HG02973 (cell line): Measurements from ENCODE around the gene MSI2.

Experiments
- ATAC-seq: cut with Tn5 transposase; IDR thresholded peaks from one replicate; pipeline ENCODE4 v1.9.1; 2021; ENCODE audit warnings: moderate library complexity; ENCODE audit not compliant: unreplicated experiment

The MSI2 gene

DNA sequence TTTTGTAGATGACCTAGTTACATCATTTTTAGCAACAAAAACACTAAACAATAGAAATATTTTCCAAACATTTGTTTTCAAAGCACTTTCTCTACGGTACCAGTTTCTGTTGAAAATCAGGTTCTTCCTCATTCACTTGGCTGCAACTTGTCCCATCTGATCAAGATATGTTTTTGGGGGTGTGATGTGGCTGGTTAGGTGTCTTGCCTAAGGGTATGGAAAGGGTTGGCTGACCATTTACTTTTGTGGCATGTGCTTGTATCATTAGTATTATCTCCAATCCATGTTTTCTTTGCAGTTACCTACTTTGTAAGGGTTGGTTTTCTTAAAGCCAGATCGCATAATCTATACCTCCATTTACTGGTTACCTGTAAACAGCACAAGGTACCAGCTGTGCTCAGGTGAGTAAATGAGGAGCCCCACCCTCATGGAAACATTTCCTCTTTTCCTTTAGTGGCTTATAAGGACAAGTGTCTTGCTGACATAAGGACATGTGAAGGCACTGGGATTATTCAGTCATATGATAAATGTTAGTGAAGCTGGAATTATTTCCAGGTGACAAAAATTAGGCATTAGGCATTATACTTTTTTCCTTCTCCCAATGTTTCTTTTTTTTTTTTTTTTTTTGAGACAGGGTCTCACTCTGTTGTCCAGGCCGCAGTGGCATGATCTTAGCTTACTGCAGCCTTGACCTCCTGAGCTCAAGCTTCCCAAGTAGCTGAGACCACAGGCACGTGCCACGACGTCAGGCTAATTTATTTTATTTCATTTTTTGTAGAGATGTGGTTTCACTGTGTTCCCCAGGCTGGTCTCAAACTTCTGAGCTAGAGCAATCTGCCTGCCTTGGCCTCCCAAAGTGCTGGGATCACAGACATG is 326.8 kb downstream of the MSI2 start:
- ATAC-seq: no peak

DNA sequence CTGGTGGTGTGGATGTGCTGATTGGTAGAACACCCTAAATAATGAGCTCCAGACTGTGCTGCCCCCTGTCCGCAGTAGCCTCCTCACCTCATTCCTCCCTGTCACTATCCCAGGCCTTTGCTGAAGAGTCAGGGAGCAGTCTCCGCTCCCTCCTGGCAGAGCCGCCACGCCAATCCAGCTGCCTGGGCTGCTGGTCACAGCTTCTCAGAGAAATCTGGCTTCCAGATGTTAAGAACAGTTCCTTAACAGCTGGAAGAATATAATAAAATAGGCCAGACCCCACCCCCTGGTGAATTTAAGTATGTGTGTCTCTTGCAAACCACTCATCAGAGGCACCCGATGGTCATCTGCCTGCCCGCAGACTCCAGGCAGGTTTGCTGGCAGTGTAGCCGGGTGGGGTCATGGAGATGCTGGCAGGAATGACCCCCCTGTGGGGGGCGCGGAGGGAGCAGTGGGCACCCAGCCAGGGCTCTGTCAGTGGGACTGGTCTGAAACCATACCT is 327.8 kb downstream of the MSI2 start:
- no peak for ATAC-seq

DNA sequence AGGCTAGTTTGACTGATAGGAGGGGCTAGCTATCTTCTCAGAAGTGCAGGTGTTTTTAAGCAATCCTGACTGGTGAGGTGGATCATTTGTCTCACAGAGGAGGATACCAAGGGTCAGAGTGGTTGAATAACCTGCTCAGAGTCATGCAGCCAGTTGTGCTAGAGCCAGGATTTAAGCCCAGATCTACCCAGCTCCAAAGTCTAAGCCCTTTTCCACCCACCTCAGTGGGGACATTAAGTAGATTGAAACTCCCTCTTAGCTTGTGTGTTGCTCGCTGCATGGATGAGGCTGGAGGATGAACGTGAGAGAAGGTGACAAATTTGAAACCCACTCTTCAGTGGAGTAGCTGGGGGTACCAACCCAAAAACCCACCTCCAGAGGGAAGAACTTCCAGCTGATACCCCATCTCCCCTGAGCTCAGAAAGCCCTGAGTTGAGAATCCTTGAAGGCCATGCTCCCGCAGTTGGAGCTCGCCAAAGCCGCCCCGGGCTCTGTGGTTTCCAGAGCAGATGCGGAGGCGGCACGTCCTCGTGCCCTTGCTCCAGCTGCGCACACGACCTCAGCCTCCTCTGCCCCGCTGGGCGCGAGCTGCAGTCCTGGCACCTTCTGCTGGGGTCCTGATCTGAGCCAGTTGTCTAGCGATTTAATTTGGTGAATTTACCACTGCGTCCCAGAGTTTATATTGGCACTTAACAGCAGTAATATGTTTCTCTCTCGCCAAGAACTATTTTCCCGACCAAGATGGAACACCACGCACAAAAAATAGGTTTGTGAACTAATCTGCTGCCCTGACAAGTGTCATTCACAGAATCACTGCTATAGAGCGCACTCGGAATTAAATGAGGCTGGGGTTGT is 329.2 kb downstream of the MSI2 start:
- ATAC-seq: no peak

DNA sequence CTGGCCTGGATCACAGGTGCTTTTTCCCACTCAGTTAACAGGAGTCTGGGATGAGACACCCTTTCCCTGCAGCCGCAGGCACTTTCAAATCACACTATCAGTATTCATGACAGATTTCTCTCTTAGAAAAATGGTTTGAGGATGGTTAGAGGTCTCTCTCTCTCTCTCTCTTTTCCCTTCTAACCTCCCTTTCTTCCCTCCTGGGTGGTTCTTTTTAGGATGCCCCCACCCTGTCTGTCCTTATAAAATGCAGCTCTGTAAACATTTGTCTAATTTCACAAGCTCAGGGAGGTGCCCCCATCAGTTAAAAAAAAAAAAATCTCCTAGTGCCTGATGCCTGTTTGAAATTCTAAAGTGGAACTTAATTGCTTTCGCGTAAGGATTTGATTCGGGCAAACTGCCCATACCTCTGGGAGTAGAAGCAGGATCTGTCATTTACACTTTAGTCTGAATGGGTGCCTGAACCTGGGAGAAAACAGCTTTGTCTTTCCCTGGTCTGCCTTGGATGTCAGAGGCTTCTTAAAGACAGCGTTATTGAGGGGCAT is 329.9 kb downstream of the MSI2 start:
- no peak for ATAC-seq

DNA sequence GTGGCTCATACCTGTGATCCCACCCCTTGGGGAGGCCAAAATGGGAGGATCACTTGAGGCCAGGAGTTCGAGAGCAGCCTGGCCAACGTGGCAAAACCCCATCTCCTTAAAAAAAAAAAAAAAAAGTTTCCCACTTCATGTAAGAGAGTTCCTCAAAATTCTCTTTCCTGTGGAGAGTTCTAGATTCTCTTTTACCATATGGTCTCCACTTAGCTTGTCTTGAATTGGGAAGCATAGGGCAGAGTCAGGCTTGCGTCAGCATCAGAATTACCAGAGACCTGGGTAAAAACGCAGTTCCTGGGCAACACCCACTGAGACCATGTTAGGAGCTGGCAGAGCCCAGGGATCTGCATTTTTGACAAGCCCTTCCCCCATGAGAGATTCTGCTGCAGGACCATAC is 330.4 kb downstream of the MSI2 start:
- ATAC-seq: no peak

DNA sequence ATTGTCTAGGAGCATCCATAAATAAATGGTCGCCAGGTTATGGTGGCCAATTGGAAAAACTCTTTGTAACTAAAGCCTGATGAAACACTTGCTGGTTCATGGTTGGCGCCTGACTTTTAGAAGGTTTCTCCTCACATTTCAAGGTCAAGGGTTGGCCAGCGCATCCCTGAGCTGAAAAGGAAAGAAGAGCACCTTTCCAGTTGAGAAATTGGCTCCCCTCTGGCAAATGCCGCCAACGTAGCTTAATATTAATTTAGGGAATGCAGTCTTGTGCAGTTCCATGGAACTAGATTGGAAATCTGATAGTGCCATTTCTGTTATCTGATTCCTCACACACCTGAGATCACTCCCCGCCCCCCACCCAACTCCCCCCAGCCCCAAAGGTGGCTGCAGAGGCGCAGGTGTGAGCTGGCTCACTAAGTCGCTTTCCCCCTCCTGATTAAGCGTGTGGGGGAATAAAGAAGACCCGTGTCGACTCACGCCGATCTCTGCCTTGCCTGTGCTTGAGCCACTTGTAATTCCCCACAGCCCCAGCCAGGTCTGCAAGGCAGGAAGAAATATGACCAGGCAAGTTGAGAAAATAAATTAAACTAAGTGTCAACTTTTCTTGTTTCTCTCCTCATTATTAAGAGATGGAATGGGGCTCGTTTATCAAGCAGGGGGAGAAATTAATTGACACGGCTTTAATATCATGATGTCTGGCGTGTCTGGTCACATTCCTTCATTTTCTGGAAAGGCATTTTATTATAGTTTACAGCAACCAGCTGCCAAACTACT is 331.1 kb downstream of the MSI2 start:
- no peak for ATAC-seq

DNA sequence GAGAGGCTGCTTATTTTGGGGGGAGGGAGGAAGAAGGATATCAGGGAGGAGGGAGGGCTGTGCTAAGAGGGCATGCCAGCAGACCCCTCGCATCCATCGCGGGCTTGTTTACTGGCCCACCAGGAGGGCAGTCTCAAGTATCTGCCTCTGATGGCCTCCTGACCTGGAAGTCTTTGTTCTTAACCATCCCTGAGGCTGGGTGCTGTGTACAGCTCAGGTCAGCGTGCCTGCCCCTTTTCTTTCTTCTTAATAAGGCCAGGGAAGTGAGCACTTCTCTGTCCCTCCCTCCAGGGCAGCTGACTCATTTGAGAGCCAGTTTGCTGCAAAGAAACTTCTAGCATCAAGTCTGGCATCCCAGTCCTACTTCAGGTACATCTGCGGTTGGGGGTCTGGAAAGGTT is 331.8 kb downstream of the MSI2 start:
- no peak for ATAC-seq

DNA sequence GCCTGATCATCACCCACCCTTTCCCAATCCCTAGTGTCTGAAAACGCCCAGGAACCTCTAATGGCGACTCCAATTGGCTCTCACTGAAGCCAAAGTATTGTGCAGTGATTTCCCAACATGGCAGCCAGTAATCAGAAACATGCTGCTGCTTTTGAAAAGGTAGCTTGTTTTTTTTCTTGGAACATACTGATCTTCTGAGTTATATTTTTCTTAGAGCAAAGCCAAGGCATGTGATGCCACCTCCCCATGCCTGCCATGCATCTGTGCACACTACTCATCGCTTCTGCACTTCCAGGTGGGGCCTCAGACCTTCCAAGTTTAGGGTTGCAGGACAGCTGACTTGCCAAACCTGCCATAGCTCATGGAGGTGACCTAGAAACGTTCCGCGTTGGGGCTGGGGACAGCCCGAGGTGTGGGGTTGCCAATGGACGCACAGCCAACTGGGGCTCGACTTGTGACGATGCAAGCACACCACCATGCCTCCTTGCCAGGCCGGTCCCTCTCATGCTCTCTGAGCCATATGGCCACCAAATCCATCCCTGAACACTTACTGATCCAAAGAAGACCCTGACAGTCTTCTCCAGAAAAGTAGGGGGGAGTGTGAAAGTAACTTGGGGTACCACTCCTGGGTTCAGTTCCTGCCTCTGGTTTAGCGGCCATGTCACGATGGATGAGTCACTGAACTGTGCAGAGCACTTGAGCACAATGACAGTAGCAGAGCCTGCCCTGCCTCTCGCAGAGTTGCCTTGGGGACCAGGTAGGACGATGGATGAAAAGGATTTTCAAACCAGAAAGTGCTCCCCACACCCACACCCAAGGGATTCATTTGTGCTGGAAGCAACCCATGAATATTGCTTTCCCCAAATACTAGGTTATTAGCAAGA is 333.1 kb downstream of the MSI2 start:
- no peak for ATAC-seq

DNA sequence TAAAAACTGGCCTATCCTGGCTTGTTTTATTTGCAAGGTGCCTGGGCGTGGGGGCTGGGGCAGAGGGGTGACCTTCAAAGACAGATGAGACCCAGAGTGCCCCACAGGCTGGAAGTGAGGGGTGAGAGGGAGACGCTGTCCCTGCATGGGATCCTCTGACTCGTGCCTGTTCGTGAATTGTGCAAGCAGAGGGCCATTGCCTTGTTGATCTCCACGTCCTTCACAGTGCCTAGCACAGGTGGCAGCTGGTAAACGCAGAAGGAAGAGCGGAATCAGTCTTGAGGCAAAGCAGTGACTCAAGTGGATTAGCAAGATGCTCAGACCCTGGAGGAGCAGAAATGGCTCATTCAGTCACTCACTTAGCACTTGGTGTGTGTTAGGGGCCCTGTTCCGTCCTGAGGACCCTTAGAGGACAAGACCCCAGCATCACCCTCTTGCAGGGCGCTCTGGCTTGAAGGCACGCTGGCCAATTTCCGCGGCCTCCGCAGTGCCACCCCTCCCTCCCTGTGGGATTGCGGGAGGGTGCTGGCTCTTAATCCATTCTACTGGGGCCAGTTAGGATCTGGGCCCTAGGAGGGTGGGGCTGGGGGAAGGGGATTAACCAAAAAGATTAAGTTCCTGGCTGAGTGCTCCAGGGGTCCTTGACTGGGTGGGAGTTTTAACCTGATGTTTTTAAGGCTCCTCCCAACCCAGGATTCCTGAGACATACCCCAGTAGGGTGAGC is 337.6 kb downstream of the MSI2 start:
- no peak for ATAC-seq

DNA sequence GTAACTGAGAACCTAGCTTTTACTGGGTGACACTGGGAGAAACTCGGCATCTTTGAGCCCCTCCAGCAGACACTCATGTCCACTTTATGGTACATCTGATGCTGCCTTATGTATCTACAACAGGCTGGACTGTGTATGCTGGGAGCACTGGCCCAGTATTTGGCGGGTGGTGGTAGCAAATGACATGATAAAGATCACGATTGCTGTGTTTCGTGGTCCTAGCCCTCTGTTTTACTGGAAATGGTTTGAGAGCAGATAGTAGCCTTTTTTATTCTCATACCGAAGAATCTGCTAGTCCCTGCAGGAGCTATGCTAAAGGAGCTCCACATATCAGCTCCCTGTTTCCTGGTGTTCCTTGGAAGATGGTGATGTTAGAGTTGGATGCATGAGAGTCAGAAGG is 338.4 kb downstream of the MSI2 start:
- ATAC-seq: no peak

DNA sequence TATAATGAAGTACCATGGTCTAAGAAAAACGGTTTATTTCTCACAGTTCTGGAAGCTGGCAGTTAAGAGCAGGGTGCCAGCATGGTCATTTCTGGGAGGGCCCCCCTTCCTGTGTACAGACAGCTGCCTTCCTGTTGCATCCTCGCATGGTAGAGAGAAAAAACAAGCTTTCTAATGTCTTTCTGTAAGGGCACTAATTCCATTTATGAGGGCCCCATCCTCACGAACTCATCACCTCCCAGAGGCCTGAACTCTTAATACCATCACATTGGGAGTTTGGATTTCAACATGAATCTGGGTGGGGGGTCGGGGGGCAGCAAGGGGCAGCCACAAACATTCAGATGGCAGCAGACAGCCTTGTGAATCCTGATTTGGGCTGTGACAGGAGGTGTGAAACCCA is 339.1 kb downstream of the MSI2 start:
- ATAC-seq: no peak

DNA sequence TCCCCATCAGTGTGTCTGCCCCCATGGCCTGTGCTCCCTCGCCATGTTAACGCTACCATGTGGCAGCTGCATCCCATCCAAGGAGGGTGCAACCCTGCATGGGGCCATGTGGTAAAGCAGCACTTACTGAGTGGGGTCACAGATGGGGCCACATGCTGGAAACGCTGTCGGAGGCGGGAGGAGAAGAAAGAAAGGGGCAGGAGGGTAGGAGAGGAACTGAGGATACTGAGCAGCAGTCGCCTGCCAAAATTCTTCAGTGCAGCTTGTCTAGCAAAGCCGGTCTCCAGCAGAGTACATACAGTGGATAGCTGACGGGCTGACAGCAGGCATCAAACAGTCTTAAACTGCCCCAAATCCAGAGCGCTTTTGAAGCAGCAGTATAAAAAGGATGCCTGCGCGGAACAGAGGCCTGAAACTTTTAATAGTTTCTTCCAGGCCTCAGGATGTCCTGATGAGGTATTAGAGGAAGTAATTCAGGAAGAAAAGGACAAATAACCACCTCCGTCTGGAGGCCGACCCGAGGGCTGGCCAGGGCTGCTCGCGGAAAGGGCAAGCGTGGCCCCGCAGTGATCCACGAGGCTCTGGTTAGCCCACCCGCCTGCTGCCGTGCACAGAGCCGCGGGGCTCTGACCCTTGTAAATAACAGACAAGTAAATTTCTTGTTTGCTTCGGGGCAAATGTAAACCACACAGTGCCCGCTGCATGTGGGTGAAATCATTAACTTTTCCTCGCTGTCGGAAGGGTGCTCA is 339.8 kb downstream of the MSI2 start:
- no peak for ATAC-seq

DNA sequence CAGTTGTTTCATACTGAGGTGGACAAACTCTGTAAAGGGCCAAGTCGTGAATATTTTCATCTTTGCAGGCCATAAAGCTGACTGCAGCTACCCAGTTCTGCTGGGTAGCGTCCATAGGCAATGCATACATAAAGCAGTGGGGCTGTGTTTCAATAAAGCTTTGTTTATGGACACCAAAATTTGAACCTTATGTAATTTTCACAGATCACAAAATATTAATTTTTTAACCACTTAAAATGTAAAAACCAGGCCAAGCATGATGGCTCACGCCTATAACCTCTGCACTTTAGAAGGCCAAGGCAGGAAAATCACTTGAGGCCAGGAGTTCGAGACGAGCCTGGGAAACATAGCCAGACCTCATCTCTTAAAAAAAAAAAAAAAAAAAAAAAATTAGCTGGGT is 340.8 kb downstream of the MSI2 start:
- no peak for ATAC-seq

DNA sequence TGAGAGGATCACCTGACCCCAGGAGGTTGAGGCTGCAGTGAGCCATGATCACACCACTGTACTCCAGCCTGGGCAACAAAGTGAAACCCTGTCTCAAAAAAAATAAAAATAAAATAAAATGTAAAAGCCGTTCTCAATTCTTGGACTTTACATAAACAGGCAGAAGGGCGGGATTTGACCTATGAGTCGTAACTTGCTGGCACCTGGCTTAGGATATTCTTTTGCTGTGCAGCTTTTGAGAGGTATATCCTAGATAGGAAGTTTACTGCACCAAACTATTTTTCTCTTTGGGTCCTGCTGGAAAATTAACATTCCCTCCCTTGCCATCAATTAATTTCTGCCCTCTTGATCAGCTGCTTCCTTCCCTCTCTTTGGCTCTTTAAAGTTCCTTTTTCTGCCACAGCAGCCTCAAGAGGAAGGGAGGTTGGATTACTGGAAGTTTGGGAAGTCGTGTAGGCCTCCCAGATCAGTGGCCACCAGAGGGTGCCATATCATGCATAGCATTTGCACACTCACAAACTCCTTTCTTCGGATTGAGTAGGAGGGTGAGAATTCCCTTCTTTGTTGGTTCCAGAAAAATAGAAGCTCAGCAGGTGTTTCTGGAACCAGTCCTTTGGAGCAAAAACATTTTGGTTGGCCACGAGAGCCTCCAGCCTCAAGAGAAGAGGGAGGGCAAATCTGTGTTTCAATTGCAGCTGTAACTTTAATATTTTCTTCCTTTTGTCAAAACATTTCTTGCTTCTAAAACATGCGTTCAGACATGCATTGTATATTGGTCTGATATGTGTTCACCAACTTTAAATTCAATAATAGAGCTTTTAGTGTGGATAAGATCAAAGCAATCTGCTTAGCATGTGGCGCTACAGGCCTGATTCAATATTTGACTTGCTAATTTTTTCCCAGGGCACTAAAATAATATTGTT is 341.5 kb downstream of the MSI2 start:
- no peak for ATAC-seq

DNA sequence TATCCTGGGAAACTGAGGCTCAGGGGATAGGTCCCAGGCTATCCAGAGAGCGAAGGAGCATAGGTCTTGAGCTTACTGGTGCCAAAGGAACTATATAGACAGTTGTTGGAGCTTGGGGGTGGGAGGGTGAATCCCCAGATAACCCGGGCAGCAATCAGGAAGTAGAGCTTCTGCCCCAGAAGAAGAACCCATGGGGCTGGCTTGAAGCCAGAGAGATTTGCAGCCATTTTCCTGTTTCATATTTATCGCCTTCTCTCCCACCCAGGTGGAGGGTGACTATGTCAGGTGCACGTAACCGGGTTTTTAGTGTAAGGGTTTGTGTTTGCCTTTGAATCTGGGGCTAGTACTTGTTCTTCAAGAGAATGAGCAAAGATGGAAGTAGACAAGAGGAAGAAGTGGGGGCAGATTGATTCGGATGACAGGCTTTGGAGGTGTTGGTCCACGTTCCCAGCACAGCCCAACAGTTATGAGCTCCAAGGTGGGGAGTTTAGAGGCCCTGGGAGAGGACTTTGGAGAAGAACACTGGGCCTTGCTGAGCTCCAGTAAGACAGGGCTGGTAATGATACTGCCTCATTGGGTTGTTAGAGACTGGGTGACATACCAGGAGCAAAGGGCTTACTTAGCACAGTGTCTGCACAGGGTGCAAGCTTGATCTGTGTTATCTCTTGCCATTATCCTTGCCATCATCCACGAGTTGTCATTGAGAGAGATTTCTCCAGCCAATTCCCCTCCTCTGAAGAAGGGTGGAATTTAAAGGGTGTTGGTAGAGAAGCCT is 343.1 kb downstream of the MSI2 start:
- no peak for ATAC-seq

DNA sequence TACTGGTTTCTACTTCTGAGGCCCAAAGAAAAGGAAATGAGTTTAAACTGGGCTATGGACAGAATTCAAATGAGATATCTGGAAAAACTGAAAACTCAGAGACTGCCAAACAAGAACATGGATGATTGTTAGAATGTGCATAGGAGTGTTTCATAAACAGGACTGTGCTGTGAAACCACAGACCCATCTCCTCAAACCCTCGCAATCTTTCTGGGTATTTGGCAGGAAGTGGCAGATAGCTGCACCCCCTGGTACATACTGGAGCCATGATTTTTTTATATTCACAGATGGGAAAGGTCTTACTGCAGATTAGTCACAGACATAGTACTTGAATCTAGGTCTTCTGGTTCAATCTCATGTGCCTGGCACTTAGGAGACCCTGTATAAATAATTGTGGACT is 343.8 kb downstream of the MSI2 start:
- no peak for ATAC-seq
